GM19463 (cell line): ENCODE results near the gene EPHA3.
"Not testable (repeated sequence)": the region's sequence is repeated elsewhere in the genome, so short reads cannot be mapped to it uniquely, and the experiment has no call there.

ENCODE experiments used
- ATAC-seq: cut with Tn5 transposase; IDR thresholded peaks from one replicate; pipeline ENCODE4 v1.9.1; 2021; ENCODE audit warnings: mild to moderate bottlenecking, moderate library complexity; ENCODE audit not compliant: unreplicated experiment

EPHA3 gene

DNA sequence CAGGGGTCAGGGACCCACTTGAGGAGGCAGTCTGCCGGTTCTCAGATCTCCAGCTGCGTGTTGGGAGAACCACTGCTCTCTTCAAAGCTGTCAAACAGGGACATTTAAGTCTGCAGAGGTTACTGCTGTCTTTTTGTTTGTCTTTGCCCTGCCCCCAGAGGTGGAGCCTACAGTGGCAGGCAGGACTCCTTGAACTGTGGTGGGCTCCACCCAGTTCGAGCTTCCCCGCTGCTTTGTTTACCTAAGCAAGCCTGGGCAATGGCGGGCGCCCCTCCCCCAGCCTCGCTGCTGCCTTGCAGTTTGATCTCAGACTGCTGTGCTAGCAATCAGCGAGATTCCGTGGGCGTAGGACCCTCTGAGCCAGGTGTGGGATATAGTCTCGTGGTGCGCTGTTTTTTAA lies 243.5 kb downstream of the EPHA3 start:
- ATAC-seq: not testable (repeated sequence)

DNA sequence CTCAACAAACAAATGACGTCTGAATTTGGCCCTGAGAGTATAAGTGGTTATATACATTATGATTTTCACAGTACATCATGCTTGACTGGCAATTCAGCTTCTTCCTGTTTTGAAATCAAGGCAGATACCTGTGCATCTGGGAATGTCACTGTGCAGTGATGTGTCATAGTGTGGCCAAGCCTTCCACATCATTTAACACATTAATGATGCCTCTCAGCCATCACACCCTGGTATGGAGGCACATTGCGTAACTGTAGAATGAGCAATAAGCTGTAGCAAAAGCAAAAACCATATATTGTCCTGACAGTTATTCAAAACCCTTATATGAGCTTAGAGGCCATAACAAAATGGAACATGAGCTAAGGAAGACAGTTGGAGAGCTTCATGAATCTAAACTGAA lies 246.0 kb downstream of the EPHA3 start:
- no peak for ATAC-seq

DNA sequence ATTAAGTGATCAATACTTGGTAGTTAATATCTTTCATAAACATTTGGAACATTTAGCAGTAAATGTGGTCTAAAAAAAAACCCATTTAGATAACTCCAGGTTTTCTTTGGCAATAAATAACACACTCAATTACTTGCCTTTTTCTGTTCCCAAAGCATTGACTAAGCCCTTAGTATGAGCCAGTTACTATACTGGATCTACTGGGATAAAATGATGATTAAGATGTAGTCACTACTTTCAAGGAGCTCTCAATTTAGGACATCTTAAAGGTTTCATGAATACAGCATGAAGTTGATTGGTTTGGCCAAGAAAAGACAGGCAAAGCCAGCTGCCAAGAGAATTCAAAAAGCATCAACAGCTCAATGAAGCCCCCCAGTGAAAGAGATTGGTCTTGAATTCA lies 250.9 kb downstream of the EPHA3 start:
- ATAC-seq: no peak

DNA sequence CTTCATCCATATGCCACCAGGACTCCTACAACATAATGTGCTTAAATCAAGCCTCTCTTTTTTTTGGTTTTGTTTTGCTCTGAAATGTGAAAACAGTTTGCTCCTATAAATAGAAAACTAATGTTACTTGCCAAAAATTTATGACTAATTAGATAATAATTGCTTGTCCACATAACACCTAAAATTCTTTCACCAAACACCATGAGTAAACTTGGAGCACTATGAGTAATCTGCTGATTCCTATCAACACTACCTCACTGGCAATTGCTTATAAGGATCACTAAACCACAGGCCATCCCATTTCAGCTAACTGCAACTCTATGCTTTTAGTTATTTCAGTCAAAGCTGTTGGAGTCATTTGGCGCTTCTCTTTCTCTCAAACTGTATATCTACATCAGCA lies 252.7 kb downstream of the EPHA3 start:
- no peak for ATAC-seq

DNA sequence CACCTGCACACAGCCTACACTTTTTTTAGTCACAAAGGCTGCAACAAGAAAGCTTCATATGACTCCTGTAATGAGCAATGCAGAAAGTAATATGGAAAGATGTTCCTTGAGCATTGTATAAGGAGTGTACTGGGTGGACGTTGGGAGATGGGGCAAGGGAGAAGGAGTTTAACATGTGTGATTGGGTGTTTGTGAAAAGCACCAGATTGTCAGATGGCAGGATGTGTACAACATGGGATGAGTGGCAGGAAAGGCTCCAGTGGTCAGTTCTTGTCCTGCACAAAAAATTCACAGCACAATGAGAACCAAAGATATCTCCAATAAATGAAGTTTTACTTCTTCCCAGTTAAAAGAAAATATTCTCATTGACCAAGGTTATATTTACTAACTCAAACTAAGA lies 255.1 kb downstream of the EPHA3 start:
- ATAC-seq: no peak

DNA sequence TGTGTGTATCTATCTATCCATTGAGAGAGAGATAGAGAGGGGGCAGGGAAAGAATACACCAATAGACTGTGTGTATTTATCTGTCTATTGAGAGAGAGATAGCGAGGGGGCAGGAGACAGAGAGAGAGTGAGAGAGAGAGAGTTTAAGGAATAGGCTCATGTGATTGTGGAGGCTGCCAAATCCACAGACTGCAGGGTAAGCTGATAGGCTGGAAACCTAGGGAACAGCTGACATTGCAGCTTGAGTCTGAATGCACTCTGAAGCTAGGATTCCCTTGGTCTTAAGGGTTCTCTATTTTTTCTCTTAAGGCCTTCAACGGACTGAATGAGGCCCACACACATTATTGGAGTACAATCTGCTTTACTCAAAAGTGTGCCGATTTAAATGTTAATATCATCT lies 255.8 kb downstream of the EPHA3 start:
- no peak for ATAC-seq

DNA sequence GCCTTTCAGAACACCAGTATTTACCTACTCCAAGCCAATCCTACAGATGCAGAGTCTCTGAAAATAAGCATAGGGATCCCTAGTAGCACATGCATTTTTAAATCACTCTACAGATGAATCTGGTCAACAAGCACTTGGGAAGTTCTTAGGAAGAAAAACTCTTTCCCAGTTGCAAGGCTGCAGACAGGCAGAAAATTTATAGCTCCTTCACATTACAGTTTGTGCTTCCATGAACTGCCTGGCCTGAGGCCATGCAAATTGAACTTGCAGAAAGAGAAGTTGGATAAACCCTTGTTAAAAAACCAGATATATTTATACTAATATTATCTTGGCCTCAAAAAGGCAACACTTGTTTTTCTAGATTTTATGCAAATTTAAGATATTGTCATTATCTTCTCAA lies 256.9 kb downstream of the EPHA3 start:
- no peak for ATAC-seq

DNA sequence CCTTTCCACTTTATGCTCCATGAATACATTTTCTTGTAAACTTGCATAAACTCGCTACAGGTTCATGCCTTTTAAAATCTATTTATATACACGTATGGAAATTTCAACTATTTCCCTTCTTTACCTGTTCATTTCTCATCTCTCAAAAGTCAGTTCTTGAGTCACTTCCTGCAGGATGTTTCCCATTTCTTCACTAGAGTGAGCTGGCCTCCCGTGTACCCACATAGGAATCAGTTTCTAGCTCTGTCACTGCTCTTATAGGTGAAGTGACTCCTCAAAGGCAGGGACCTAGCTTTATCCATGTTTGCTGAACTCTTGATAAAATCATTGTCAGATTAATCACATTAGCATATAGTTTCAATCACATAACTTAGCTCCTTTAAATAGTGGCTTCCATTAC lies 259.7 kb downstream of the EPHA3 start:
- ATAC-seq: no peak

DNA sequence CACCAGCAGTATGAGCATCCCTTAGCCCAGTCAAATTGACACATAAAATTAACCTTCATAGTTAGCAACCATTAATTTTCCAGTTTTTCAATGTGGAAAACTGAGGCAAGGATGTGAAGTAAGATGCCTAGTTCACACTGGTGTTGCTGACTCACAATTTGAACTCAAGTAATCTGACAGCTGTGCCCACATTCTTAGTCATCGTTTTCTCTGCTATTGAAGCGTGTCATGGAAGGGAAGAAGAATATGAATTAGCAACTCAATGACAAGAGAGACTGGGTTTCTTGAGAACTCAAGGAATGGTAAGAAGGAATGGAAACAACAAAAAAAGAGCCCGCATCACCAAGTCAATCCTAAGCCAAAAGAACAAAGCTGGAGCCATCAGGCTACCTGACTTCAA lies 261.4 kb downstream of the EPHA3 start:
- ATAC-seq: no peak

DNA sequence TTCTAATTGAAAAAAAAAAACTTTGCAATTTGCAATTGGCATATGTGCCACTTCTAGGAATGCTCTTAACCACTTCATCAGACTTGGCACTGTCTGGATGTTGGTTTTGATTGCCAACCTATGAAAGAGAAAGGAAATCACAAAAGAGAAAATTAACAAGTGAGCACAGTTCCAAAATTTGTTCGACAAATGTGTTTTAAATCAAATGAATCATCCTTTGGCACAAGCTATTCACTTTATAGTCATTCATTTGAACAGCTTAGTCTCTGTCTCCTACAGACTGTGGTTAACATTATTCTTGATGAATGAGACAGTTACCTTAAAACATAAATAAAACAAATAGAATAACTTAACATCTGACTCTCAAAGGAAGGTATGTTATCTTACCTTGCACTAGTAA lies 265.0 kb downstream of the EPHA3 start:
- no peak for ATAC-seq

DNA sequence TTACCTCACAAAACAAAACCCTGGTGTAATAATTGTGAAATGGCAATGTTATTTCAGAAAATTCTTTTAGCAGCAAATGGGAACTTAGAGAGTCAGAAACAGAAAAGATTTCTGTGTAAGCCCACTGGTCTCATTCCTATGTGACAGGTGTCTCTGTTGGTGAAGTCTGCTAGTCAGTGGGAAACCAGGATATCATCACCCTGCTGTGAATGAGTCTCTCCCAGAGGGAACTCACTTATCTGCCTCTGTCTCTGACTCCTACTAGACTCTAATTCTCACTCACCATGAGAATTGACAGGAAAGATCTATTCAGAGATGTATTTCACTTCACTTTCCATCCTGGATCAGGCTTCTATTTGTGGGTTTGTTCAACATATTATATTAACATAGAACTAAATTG lies 266.0 kb downstream of the EPHA3 start:
- no peak for ATAC-seq

DNA sequence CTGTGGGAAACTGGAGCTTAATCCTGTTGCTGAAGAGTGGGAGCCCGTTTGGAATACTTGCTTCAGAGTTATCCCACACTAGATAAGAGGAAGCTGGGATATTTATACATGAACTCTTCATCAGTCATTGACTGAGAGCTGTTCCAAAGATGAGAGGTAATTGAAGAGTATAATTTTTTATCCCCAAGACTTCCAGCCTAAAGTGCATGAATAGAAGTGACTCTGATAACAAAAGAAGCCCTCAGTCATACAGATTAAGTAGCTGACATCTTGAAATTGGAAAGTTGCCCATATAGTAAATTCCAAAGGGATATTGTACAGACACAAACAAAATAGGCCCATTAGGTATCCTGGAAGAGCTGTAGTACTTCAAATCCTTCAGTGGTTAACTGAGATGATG lies 268.0 kb downstream of the EPHA3 start:
- no peak for ATAC-seq

DNA sequence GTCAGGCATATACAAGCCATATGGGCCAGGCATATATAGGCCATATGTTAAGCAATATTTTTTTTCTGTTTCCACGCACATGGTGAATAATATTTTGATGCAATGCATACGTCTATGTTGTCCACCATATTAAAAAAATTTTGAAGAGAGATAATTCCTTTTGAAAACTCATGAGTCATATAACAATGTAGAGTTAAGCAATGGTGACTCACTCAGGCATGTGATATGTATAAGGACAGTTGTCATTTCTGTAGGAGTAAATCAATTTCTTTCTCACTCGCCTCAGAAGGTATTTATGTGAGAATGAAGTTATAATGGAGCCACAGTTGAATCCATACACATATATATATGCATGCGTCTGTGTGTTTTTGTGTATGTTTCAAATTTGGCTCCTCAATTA lies 272.6 kb downstream of the EPHA3 start:
- no peak for ATAC-seq

DNA sequence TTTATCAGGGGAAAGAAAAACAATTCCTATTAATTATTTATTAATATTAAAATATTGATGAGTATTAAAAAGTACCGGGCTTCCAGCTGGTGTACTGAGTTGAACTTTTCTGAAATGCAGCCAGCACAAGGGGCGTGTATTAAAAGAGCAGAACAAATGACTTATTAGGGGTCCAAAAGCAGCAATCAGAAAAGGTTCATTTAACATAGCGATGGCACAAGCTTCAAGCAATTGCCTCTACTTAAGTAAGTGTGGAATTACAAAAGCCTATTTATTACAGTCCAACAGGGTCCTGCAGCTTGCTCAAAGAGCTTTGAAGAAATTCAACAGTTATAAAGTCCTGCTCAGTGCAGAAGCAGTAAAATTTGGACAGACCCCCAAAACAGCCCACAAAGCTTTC lies 285.6 kb downstream of the EPHA3 start:
- no peak for ATAC-seq

DNA sequence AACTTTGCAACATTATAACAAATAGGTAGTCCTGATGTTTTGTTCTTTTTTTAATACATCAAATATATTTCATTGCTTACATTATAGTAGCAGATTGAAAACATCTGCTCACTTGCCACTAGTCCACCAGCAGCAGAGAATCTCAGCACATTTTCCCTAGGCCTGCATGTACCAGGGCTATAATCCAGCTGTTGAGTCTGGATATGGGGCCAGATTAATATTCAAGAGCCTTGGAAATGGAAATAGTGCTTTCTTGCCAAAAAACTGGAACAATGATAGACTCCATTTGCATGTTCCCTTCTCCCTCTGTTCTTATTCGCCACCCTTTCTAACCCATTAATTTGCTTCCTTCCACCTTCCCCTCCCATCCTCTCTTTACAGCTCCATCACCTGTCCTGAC lies 288.0 kb downstream of the EPHA3 start:
- no peak for ATAC-seq

DNA sequence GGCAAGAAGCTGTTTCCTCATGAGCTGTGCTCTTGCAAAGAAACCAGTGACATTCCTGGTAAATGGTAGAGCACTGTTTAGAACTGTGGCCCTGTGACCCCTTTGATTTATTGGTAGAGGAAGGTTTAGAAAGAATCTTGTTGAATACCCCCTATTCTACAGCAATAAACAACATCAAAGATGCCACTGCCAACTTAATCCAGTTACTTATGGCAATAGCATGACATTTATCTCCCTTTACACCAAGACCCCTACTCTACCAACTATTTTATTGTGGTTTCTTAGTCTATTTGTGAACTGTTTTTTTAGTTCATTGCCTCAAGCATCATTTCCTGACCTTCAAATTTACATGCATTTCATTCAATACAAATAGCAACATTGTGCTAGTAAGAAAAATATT lies 288.6 kb downstream of the EPHA3 start:
- no peak for ATAC-seq

DNA sequence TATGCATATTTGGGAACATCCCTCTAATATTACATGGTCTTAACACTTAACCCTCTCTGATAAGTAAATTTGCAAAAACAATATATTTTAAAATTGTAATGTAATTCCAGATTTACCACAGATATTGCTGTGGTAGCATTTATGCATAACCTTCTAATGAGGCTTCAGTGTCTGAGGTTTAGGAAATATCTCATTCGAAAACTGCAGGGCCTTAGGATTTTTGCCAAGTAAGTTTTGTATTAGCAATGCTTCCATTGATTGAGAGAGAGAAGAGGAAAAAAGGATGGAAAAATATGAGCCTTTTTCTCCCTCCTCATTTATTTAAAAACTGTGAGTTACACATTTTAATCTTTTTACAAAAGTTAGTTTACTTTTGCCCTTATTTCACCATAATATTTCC lies 294.6 kb downstream of the EPHA3 start:
- ATAC-seq: no peak

DNA sequence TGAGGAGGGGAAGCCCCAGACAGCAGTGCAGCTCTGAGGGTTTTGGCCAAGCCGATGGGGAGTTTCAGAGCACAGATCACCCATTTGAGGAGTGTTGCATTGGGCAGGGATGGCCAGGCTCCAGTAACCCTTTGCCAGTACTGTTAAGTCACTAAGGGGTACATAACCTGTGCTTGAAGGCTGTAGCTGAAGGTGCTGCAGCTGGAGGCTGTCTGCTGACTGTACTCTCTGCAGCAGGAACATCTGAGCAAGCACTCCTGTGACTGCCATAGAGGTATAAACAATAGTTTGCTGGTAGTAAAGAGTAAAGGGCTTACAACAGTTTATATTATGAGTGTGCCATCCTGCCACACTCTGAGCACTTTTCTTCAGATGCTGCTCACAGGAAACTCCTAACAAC lies 297.8 kb downstream of the EPHA3 start:
- ATAC-seq: no peak

DNA sequence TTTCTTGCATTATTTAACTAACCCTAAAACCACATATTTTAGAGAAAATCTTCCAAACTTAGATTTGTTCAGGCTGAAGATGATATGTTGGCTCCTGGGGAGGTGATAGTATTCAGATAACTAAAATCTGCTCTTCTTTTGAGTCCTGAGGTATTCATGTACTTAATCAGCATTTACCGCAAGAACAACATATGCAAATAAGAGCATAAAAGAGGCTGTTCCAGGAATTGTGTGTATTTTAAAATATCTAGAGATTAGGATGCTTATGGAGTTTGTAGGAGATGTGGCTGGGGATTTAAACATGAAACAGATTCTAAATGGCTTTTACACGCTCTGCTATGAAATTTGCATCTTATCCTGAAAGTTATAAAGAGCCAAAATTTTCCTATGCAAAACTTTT lies 298.2 kb downstream of the EPHA3 start:
- no peak for ATAC-seq

DNA sequence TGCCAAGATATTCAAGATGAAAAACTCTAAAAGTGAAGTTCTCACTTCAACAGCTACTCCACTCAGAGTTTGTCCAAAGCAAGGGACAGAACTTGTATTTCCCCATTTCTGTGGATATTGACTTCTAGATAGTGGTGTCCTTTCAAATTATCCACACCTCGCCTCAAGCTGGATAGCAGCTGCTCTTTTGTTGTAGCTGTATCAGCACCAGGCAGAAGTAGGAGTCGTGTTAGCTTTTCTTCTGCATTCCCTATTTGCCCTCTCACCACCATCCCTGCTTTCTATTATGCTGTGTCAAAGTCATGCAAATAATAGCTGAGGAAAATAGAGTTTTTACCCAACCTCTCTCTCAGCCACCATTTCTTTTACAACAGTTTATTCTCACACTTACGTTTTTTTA lies 303.8 kb downstream of the EPHA3 start:
- no peak for ATAC-seq

DNA sequence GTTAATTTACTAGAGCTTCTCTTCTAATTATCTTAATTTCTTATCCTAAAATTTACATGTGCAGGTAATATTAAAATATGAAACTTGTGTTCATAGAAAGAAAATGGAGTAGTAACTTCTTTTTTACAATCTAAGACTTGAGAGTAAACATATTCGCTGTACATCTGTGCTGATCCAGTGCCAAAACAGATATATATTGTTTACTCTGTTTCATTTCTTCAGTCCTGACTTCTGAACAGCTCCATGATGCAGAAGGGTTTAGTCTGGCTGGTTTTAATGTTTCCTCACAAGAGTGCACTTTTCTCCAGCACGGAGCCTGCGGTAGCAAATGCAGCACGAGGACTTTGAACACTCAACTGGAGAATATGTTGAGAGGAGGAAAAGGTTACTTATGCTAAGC lies 306.8 kb downstream of the EPHA3 start:
- no peak for ATAC-seq

DNA sequence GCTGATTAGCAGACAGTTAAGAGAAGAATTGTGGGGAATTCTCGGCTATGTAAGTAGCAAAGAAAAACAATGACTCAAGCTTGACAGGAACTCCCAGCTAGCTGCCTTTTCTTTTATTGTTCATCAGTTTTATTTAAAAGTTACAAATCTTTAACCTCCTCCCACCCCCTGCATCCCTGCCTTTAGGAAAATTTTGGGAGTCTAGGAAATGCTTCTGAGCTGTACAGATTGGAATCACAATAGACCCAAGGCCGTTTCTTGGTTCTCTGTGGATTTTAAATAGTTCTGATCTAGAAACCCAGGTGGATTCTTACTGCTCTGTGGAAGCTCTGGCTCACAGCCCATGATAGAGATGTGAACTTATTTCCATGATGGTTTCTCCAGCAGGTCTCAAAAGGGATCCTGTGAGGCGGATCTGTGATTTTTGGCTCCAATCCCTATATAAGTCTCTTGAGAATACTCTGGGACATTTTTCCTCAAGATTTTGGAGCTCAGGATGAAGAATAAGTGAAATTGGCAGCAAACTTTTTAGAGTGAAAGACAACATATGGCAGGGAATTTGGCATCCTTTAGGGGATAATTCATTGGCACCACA lies 312.3 kb downstream of the EPHA3 start:
- no peak for ATAC-seq

DNA sequence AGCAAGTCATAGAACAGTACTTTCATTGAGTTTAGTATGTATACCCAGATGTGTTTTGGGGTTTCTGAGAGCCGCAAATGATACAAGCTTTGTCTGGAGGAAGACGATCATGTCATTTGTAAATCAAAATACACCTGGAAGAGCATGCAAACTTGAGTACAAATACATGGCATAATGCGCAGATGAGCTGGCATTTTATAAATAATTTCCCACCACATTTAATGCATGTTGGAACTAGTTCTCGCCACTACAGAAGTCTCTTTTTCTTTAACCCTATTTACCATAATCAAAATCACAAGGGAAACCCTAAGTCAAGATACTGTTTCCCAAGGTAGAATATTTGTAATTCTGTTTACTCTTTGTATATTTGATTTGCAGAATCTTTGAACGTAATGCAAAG lies 318.6 kb downstream of the EPHA3 start:
- no peak for ATAC-seq
